ENCODE results near the gene PIANP. TPM values are rescaled to one million over a fixed set of nuclear protein-coding genes. Genes with fewer than 3 reads are reported as not detected.

PIANP gene
- total and polyA plus RNA-seq, 10 of the 15 experiments (the other 5 are each of a cell fraction or from before 2014, with no cell fraction given): 0.08 to 0.12 (median 0.08) TPM; not detected in 7

GRCh38 chr12:6696690-6697583 is 3.7 kb downstream of the PIANP start (continued):
- TF ChIP-seq RELB (IDR thresholded peaks at IDR 0.05; ENCODE audit: low read depth) (peak; percentile 57; the same call in 1 of the 2 replicates), IKZF2 (IDR thresholded peaks at IDR 0.05) (peak; percentile 79 to 82)

GRCh38 chr12:6695313-6696045 is 5.1 kb downstream of the PIANP start:
- no peaks in the 10 kb centered on the region for H3K9me3 ChIP-seq (replicated peaks; ENCODE audit: control insufficient read depth, insufficient read depth, low read length)
- no peak overlapping the region for H3K4me3 ChIP-seq
- no peaks in the 10 kb centered on the region for H3K79me2 ChIP-seq (ENCODE audit: control insufficient read depth, insufficient read depth, low read length)
- 30% methylated on average over 11 of the region's 11 CpGs for WGBS (ENCODE audit: insufficient coverage, insufficient replicate concordance, low lambda C conversion rate, missing lambda C conversion rate)
- FAIRE-seq: no peak
- H3K36me3 ChIP-seq (ENCODE audit: control insufficient read depth in 2 of 2, insufficient read depth in 2 of 2, low read length in 1 of 2): no peaks in the 10 kb centered on the region
- POLR2A ChIA-PET: no interaction called here
- BruUV-seq (replicated peaks): no TSS peak
- no peak for TF ChIP-seq USF2 (IDR thresholded peaks at IDR 0.05; ENCODE audit: borderline replicate concordance, low read depth, low read length)
- TF ChIP-seq MEF2B (IDR thresholded peaks at IDR 0.05; ENCODE audit: partially characterized antibody, poor library complexity, severe bottlenecking): peak; percentile 65
- in situ Hi-C loops (cut with MboI) (no loop called here), intact Hi-C loops (cut with micrococcal nuclease; ENCODE audit: unreplicated experiment) (no loop called here)
- H3K9ac ChIP-seq (ENCODE audit: control insufficient read depth, insufficient read depth, low read length): no peak overlapping the region
- H3K4me1 ChIP-seq (ENCODE audit: control insufficient read depth, insufficient read depth, low read length): peaks cover 12% of the 10 kb centered on the region
- CTCF ChIA-PET: interaction anchor here (0.8 to 1.9 kb wide), 10 partner anchors 10 to 125 kb away, joined by 3 to 7 read pairs (median 3); partner anchors contain the start of gene MLF2
- no peak overlapping the region for H3K4me2 ChIP-seq (ENCODE audit: control insufficient read depth, insufficient read depth)
- no peak overlapping the region for H3K27ac ChIP-seq (ENCODE audit: control insufficient read depth, insufficient read depth)
- H4K20me1 ChIP-seq (ENCODE audit: control insufficient read depth, insufficient read depth): no peaks in the 10 kb centered on the region
- no peak overlapping the region for H2AFZ ChIP-seq (ENCODE audit: control insufficient read depth, low read depth, low read length)
- SMC1A ChIA-PET (ENCODE audit: uncharacterized antibody, unreplicated experiment): interaction anchor here (0.7 to 3.9 kb wide), 3 partner anchors 28 to 92 kb away, joined by 4 to 16 read pairs (median 5); partner anchors contain the start of gene COPS7A
- H3K27me3 ChIP-seq (replicated peaks in 1 of 2; ENCODE audit: control insufficient read depth in 2 of 2, insufficient read depth in 2 of 2, low read length in 1 of 2): peaks cover 2 to 3% of the 10 kb centered on the region in 2 experiments; a peak in 2 of 4 replicates
- peak; percentile 32 for ATAC-seq
- RAD21 ChIA-PET (ENCODE audit: unreplicated experiment): interaction anchor here (0.6 to 2.0 kb wide), 4 partner anchors 29 to 128 kb away, joined by 3 to 6 read pairs (median 4); partner anchors contain the start of gene COPS7A
- DNase-seq (ENCODE audit: low read depth, low spot score): no peak
